H1 (cell line): ENCODE data around the gene SECTM1. TPM values are rescaled to one million over a fixed set of nuclear protein-coding genes. Genes with fewer than 3 reads are reported as not detected.

Experiments
- CTCF ChIA-PET: fragments of 300-600 bp; sonication (Branson Sonifier 250); formaldehyde crosslinking; loops from one replicate; lab custom pipeline; 2021; ENCODE audit not compliant: partially characterized antibody; lab: Charles Lee
- POLR2A ChIA-PET: fragments of 300-600 bp; sonication (Branson Sonifier 250); formaldehyde crosslinking; loops from one replicate; lab custom pipeline; 2021; ENCODE audit warnings: inconsistent platforms; ENCODE audit not compliant: partially characterized antibody; lab: Charles Lee
- DNase-seq, 2 experiments: peaks; one replicate each; pipeline versions ENCODE4 v3.0.0 to v3.0.0-alpha.2; 2010 to 2022; ENCODE audit warnings: low spot score in 2 of 2, low read depth in 1 of 2, mixed read lengths in 1 of 2
- FAIRE-seq: peaks from 2 replicates; lab custom pipeline; 2011; peaks lifted over from hg19 to GRCh38; lab: Jason Lieb, UNC
- H2AFZ ChIP-seq: 2 replicates; pipeline ENCODE4 v1.8.1; 2012; ENCODE audit warnings: low read length, inconsistent platforms
- H2AK5ac ChIP-seq: 2 replicates; pipeline ENCODE4 v1.6.1; 2013; ENCODE audit warnings: low read depth, low read length
- H2BK120ac ChIP-seq: replicated peaks from 2 replicates; pipeline ENCODE3; 2013; ENCODE audit warnings: low read depth, low read length, inconsistent platforms
- H2BK12ac ChIP-seq: 2 replicates; pipeline ENCODE4 v1.6.1; 2013; ENCODE audit warnings: low read depth, low read length
- H2BK15ac ChIP-seq: 2 replicates; pipeline ENCODE4 v1.6.1; 2013; ENCODE audit warnings: low read length
- H2BK20ac ChIP-seq: 2 replicates; pipeline ENCODE4 v1.6.1; 2013; ENCODE audit warnings: low read length
- H2BK5ac ChIP-seq: 2 replicates; pipeline ENCODE4 v1.6.1; 2013; ENCODE audit warnings: low read depth, low read length
- H3K14ac ChIP-seq: 2 replicates; pipeline ENCODE4 v1.6.1; 2013; ENCODE audit warnings: inconsistent platforms; ENCODE audit not compliant: insufficient read length
- H3K18ac ChIP-seq: 2 replicates; pipeline ENCODE4 v1.6.1; 2013; ENCODE audit warnings: low read length; ENCODE audit errors: extremely low read depth
- H3K23ac ChIP-seq: 2 replicates; pipeline ENCODE4 v1.6.1; 2013; ENCODE audit warnings: inconsistent platforms; ENCODE audit not compliant: insufficient read length
- H3K23me2 ChIP-seq: 2 replicates; pipeline ENCODE4 v1.6.1; 2013; ENCODE audit warnings: low read depth, low read length
- H3K27ac ChIP-seq: 2 replicates; pipeline ENCODE4 v1.6.1; 2011; ENCODE audit warnings: low read depth, low read length, inconsistent platforms
- H3K27me3 ChIP-seq, 4 experiments: replicated peaks in 1 of 4; 1 replicate in 1 of 4; 2 replicates in 3 of 4; pipeline versions ENCODE4 v1.6.1 to v1.8.1; 2011 to 2013; ENCODE audit warnings: low read length in 3 of 4, mild to moderate bottlenecking in 3 of 4, inconsistent platforms in 2 of 4, mixed read lengths in 2 of 4, moderate library complexity in 1 of 4; ENCODE audit not compliant: control insufficient read depth in 3 of 4, insufficient read depth in 3 of 4; ENCODE audit errors: extremely low read depth in 1 of 4
- H3K36me3 ChIP-seq, 4 experiments: 2 replicates each; pipeline versions ENCODE4 v1.6.1 to v1.8.1; 2011 to 2013; ENCODE audit warnings: mild to moderate bottlenecking in 4 of 4, low read length in 3 of 4, moderate library complexity in 2 of 4, control low read depth in 1 of 4, inconsistent platforms in 1 of 4; ENCODE audit not compliant: insufficient read depth in 4 of 4, control insufficient read depth in 2 of 4
- H3K4ac ChIP-seq: replicated peaks from 2 replicates; pipeline ENCODE3; 2013; ENCODE audit warnings: low read length, low read depth, mixed read lengths, inconsistent platforms; ENCODE audit not compliant: insufficient read length
- H3K4me1 ChIP-seq, 4 experiments: replicated peaks in 1 of 4; 1 replicate in 1 of 4; 2 replicates in 3 of 4; pipeline versions ENCODE4 v1.6.1 to v1.8.1; 2011 to 2013; ENCODE audit warnings: low read length in 3 of 4, inconsistent platforms in 2 of 4, mixed read lengths in 1 of 4; ENCODE audit not compliant: insufficient read depth in 4 of 4, control insufficient read depth in 3 of 4
- H3K4me2 ChIP-seq, 2 experiments: 2 replicates each; pipeline versions ENCODE4 v1.6.1 to v1.8.1; 2011 to 2013; ENCODE audit warnings: low read depth in 2 of 2, low read length in 2 of 2, control low read depth in 1 of 2, inconsistent platforms in 1 of 2, mild to moderate bottlenecking in 1 of 2; ENCODE audit not compliant: insufficient read depth in 1 of 2
- H3K4me3 ChIP-seq, 4 experiments: fragments of 200-600, 300-600 bp in 1 of 4; sonication (generic), shearing (Covaris generic), sonication (Bioruptor Twin) in 1 of 4; 2 replicates each; pipeline versions ENCODE4 v1.5.1 to v1.8.1; 2011 to 2016; ENCODE audit warnings: low read length in 4 of 4, low read depth in 3 of 4, control low read depth in 2 of 4, inconsistent platforms in 2 of 4, mild to moderate bottlenecking in 2 of 4, mixed read lengths in 1 of 4, moderate library complexity in 1 of 4; ENCODE audit not compliant: insufficient read depth in 2 of 4; ENCODE audit errors: extremely low read depth in 1 of 4
- H3K56ac ChIP-seq: replicated peaks from 2 replicates; pipeline ENCODE3; 2013; ENCODE audit warnings: low read depth, mild to moderate bottlenecking, mixed read lengths, low read length, inconsistent platforms; ENCODE audit not compliant: insufficient read length
- H3K79me1 ChIP-seq: 2 replicates; pipeline ENCODE4 v1.6.1; 2013; ENCODE audit warnings: low read depth, low read length, control low read depth
- H3K79me2 ChIP-seq, 2 experiments: 2 replicates each; pipeline versions ENCODE4 v1.6.1 to v1.8.1; 2012 to 2013; ENCODE audit warnings: low read length in 2 of 2, mild to moderate bottlenecking in 2 of 2, inconsistent platforms in 1 of 2; ENCODE audit not compliant: insufficient read depth in 2 of 2, control insufficient read depth in 1 of 2
- H3K9ac ChIP-seq, 4 experiments: replicated peaks in 1 of 4; 1 replicate in 1 of 4; 2 replicates in 3 of 4; pipeline versions ENCODE4 v1.6.1 to v1.8.1; 2011 to 2013; ENCODE audit warnings: low read depth in 3 of 4, low read length in 3 of 4, control low read depth in 2 of 4, mild to moderate bottlenecking in 2 of 4, moderate library complexity in 2 of 4, inconsistent platforms in 1 of 4; ENCODE audit errors: extremely low read depth in 1 of 4
- H3K9me3 ChIP-seq, 2 experiments: 2 replicates each; pipeline versions ENCODE4 v1.6.1 to v1.8.1; 2012 to 2013; ENCODE audit warnings: mild to moderate bottlenecking in 2 of 2, moderate library complexity in 2 of 2, control low read depth in 1 of 2, inconsistent platforms in 1 of 2, low read depth in 1 of 2, low read length in 1 of 2, mixed read lengths in 1 of 2; ENCODE audit not compliant: insufficient read depth in 2 of 2
- H4K20me1 ChIP-seq, 2 experiments: replicated peaks in 1 of 2; 2 replicates each; pipeline versions ENCODE3 to v1.8.1; 2011 to 2013; ENCODE audit warnings: inconsistent platforms in 2 of 2, low read length in 2 of 2, mild to moderate bottlenecking in 1 of 2; ENCODE audit not compliant: insufficient read depth in 2 of 2, control insufficient read depth in 1 of 2
- H4K5ac ChIP-seq: 2 replicates; pipeline ENCODE4 v1.6.1; 2013; ENCODE audit warnings: low read length, low read depth, mixed read lengths, inconsistent platforms; ENCODE audit not compliant: insufficient read length
- H4K8ac ChIP-seq: 2 replicates; pipeline ENCODE4 v1.8.0; 2013; ENCODE audit warnings: mild to moderate bottlenecking, moderate library complexity, low read length, inconsistent platforms; ENCODE audit not compliant: insufficient read depth; ENCODE audit errors: extremely low read depth
- H4K91ac ChIP-seq: replicated peaks from 2 replicates; pipeline ENCODE3; 2013; ENCODE audit warnings: low read length, mixed read lengths, inconsistent platforms; ENCODE audit not compliant: insufficient read length
- CHD2 ChIP-seq: IDR thresholded peaks from 2 replicates; pipeline ENCODE4 v1.6.1; 2012; ENCODE audit warnings: low read length, improper control_type of control experiment
- JUN ChIP-seq: IDR thresholded peaks from 2 replicates; pipeline ENCODE4 v1.6.1; 2011; ENCODE audit warnings: low read depth, mild to moderate bottlenecking, improper control_type of control experiment, low read length
- JUND ChIP-seq: IDR thresholded peaks from 2 replicates; pipeline ENCODE4 v1.6.1; 2011; ENCODE audit warnings: mild to moderate bottlenecking, improper control_type of control experiment, low read length
- POLR2AphosphoS5 ChIP-seq: IDR thresholded peaks from 2 replicates; pipeline ENCODE4 v1.6.1; 2011; ENCODE audit warnings: low read depth, low read length
- RNF2 ChIP-seq: fragments of 200-900, 300-1000 bp; sonication (generic); IDR thresholded peaks from 2 replicates; pipeline ENCODE4 v1.7.1; 2016; ENCODE audit warnings: borderline replicate concordance, low read depth, mild to moderate bottlenecking, antibody characterized with exemption, low read length; ENCODE audit not compliant: poor library complexity, severe bottlenecking; ENCODE audit errors: missing control alignments
- SP4 ChIP-seq: IDR thresholded peaks from 2 replicates; pipeline ENCODE4 v1.6.1; 2012; ENCODE audit warnings: low read length, inconsistent platforms
- TAF1 ChIP-seq: IDR thresholded peaks from 2 replicates; pipeline ENCODE4 v1.6.1; 2011; ENCODE audit warnings: mild to moderate bottlenecking, low read depth, low read length
- TCF12 ChIP-seq: IDR thresholded peaks from 2 replicates; pipeline ENCODE4 v1.6.1; 2011; ENCODE audit warnings: low read depth, mild to moderate bottlenecking, low read length
- ZNF274 ChIP-seq: IDR thresholded peaks from 2 replicates; pipeline ENCODE4 v1.7.0; 2012; ENCODE audit warnings: low read length, borderline replicate concordance; ENCODE audit errors: extremely low read depth
- WGBS, 2 experiments: shearing (Covaris generic) in 1 of 2; methylation state at CpG; one replicate each; pipeline versions ENCODE4 v1.1.6 to v1.1.7; 2013 to 2015; ENCODE audit warnings: low lambda C conversion rate in 2 of 2, mixed read lengths in 2 of 2, inconsistent platforms in 1 of 2, low coverage in 1 of 2, missing lambda C conversion rate in 1 of 2; ENCODE audit not compliant: insufficient replicate concordance in 2 of 2, insufficient coverage in 1 of 2, insufficient read length in 1 of 2; ENCODE audit errors: extremely low coverage in 1 of 2, missing lambda C conversion rate in 1 of 2; 5-methylcytosine and 5-hydroxymethylcytosine counted together
- polyA plus RNA-seq, 7 experiments: library from polyadenylated mRNA; depleted of rRNA in 3 of 7; stranded (reverse) in 5 of 7; unstranded in 2 of 7; fragments of >200 nt in 5 of 7; fragments of 200-250 nt in 2 of 7; gene quantifications; 1 replicate in 5 of 7; 2 replicates in 1 of 7; 4 replicates in 1 of 7; pipeline versions ENCODE4 v1.2.1 to v1.2.3, GENCODE V29; 2011 to 2013; ENCODE audit warnings: missing spikeins in 2 of 7, mixed read lengths in 2 of 7
- total RNA-seq: library from RNA; stranded (reverse); fragmentation: NEBNext Ultra II Directional; extraction: Animal tissue kit (Norgen Biotek cat#: 25700); gene quantifications from 2 replicates; pipeline ENCODE4 v1.2.1, GENCODE V29; 2021
- TF ChIP-seq, protein P1 (sequence below): IDR thresholded peaks from 2 replicates; pipeline ENCODE4 v1.6.1; 2012; ENCODE audit warnings: low read length, inconsistent platforms
- TF ChIP-seq, protein P2 (sequence below): IDR thresholded peaks from 2 replicates; pipeline ENCODE4 v1.6.1; 2011; ENCODE audit warnings: low read depth, mild to moderate bottlenecking, low read length; ENCODE audit not compliant: insufficient read depth

SECTM1 gene
- total and polyA plus RNA-seq, 2 of the 8 experiments (the other 6 are each of a cell fraction or from before 2014, with no cell fraction given) = 0.20 to 0.65 TPM

DNA sequence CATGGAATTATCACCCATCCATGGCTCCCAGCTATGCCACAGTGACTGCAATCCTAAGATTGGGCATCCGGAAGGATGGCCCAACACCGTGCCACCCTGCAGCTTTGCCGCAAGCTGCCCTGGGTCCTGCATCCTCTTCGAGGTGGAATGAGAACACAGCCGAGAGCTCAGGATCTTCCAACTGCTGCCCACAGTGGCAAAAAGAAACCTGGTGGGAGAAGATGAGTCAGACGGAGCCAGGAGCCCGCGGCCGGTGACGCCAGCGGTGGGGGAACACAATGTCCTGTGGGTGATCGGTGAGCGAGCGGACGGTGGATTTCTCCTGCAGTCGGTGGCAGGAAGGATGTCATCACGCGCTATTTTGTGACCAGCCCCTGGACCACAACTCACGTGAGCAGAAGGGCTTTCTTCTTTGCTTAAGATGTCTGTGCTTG lies 36.3 kb downstream of the SECTM1 start:
- ChIA-PET CTCF (interaction anchor here (0.8 to 2.3 kb wide), 8 partner anchors 14 to 119 kb away, joined by 3 to 7 read pairs (median 5); partner anchors contain the start of gene CD7), POLR2A (interaction anchor here (0.6 to 1.5 kb wide), 5 partner anchors 12 to 255 kb away, joined by 3 to 4 read pairs (median 3); partner anchors contain the start of gene CSNK1D)
- H3K23me2 ChIP-seq = no peaks in the 10 kb centered on the region; the same call in 1 of the 2 replicates

More for the DNA sequence above, 36.3 kb downstream of the SECTM1 start:
- no peak overlapping the region for H4K5ac ChIP-seq
- no peak overlapping the region for H3K4me2 ChIP-seq
- no peak overlapping the region for H2BK120ac ChIP-seq
- H3K56ac ChIP-seq = no peak overlapping the region
- no peak overlapping the region for H3K4ac ChIP-seq
- no peaks in the 10 kb centered on the region for H3K36me3 ChIP-seq
- 92% methylated on average over 19 of the region's 19 CpGs; no CpG with 5 or more reads in 1 of the 2 experiments for WGBS, 2 experiments
- no peak for FAIRE-seq
- peaks cover 0 to 2% of the 10 kb centered on the region in 2 experiments for H4K20me1 ChIP-seq
- no peak overlapping the region for H2BK15ac ChIP-seq
- TF ChIP-seq, protein P1, sequence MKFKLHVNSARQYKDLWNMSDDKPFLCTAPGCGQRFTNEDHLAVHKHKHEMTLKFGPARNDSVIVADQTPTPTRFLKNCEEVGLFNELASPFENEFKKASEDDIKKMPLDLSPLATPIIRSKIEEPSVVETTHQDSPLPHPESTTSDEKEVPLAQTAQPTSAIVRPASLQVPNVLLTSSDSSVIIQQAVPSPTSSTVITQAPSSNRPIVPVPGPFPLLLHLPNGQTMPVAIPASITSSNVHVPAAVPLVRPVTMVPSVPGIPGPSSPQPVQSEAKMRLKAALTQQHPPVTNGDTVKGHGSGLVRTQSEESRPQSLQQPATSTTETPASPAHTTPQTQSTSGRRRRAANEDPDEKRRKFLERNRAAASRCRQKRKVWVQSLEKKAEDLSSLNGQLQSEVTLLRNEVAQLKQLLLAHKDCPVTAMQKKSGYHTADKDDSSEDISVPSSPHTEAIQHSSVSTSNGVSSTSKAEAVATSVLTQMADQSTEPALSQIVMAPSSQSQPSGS = no peak
- TF ChIP-seq CHD2 = no peak
- TF ChIP-seq, protein P2, sequence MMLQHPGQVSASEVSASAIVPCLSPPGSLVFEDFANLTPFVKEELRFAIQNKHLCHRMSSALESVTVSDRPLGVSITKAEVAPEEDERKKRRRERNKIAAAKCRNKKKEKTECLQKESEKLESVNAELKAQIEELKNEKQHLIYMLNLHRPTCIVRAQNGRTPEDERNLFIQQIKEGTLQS = no peak
- TF ChIP-seq TAF1 = no peak
- no peak for TF ChIP-seq JUND
- no peak for TF ChIP-seq RNF2
- no peak for TF ChIP-seq JUN
- TF ChIP-seq TCF12 = no peak
- no peak for TF ChIP-seq SP4
- TF ChIP-seq POLR2AphosphoS5 = no peak
- TF ChIP-seq ZNF274 = no peak
- no peak overlapping the region for H3K14ac ChIP-seq
- no peak overlapping the region for H2AFZ ChIP-seq
- H3K79me1 ChIP-seq = no peaks in the 10 kb centered on the region
- no peak overlapping the region; the same call in 1 of the 2 replicates for H2AK5ac ChIP-seq
- no peak overlapping the region for H4K91ac ChIP-seq
- H3K4me1 ChIP-seq = peaks cover 0 to 20% (median 4%) of the 10 kb centered on the region in 4 experiments; a peak in 5 of 7 replicates
- H3K9me3 ChIP-seq = no peaks in the 10 kb centered on the region
- peaks cover 0 to 7% (median 4%) of the 10 kb centered on the region in 4 experiments; a peak in 3 of 7 replicates for H3K27me3 ChIP-seq
- no peak overlapping the region for H3K27ac ChIP-seq
- no peaks in the 10 kb centered on the region for H3K79me2 ChIP-seq
- H2BK5ac ChIP-seq = no peak overlapping the region
- no peak overlapping the region for H2BK12ac ChIP-seq
- no peak overlapping the region for H3K23ac ChIP-seq
- H3K4me3 ChIP-seq = no peak overlapping the region
- no peak overlapping the region for H4K8ac ChIP-seq
- H3K18ac ChIP-seq = no peak overlapping the region
- no peak overlapping the region for H3K9ac ChIP-seq
- no peak for DNase-seq
- no peak overlapping the region for H2BK20ac ChIP-seq
